GM12878 (cell line): ENCODE data around the gene SQSTM1. TPM values are rescaled to one million over a fixed set of nuclear protein-coding genes. Genes with fewer than 3 reads are reported as not detected.

Experiments
- ATAC-seq: fragments of 200-7000 bp; cut with Tn5 transposase; 3 replicates; pipeline ENCODE4 v1.9.1; 2020; ENCODE audit warnings: mild to moderate bottlenecking, moderate library complexity
- BruUV-seq: library from RNA; stranded (reverse); fragments of 400-500 nt; replicated peaks from 2 replicates; lab custom pipeline; 2021; lab: Mats Ljungman, UMichigan
- CTCF ChIA-PET: fragments of 300-600 bp; sonication (Branson Sonifier 250); formaldehyde crosslinking; extraction: SDS; loops from one replicate; lab custom pipeline; 2021; ENCODE audit warnings: inconsistent platforms; lab: Yijun Ruan, JAX
- POLR2A ChIA-PET: fragments of 350-600 bp; formaldehyde crosslinking; extraction: SDS; loops from one replicate; lab custom pipeline; 2021; ENCODE audit warnings: inconsistent platforms; lab: Charles Lee
- RAD21 ChIA-PET: fragments of 300-600 bp; sonication (Branson Sonifier 250); formaldehyde crosslinking; loops from one replicate; lab custom pipeline; 2023; ENCODE audit warnings: antibody characterized with exemption; ENCODE audit not compliant: unreplicated experiment; lab: Charles Lee
- SMC1A ChIA-PET: fragments of 300-600 bp; sonication (Branson Sonifier 250); formaldehyde crosslinking; loops from one replicate; lab custom pipeline; 2023; ENCODE audit not compliant: unreplicated experiment, uncharacterized antibody; lab: Charles Lee
- DNase-seq: peaks from one replicate; pipeline ENCODE4 v3.0.0-alpha.2; 2011; ENCODE audit warnings: low read depth, low spot score
- FAIRE-seq: peaks from 3 replicates; lab custom pipeline; 2011; peaks lifted over from hg19 to GRCh38; lab: Jason Lieb, UNC
- H2AFZ ChIP-seq: 2 replicates; pipeline ENCODE4 v1.6.0; 2011; ENCODE audit warnings: low read depth, low read length, control low read depth; ENCODE audit not compliant: control insufficient read depth
- H3K27ac ChIP-seq: 2 replicates; pipeline ENCODE4 v1.5.1; 2011; ENCODE audit warnings: control low read depth; ENCODE audit not compliant: control insufficient read depth, insufficient read depth
- H3K27me3 ChIP-seq, 2 experiments: replicated peaks in 1 of 2; 2 replicates each; pipeline versions ENCODE4 v1.6.0 to v1.6.1; 2011; ENCODE audit warnings: low read length in 1 of 2; ENCODE audit not compliant: control insufficient read depth in 2 of 2, insufficient read depth in 2 of 2
- H3K36me3 ChIP-seq, 2 experiments: 2 replicates each; pipeline ENCODE4 v1.5.1; 2011; ENCODE audit warnings: low read length in 1 of 2; ENCODE audit not compliant: control insufficient read depth in 2 of 2, insufficient read depth in 2 of 2
- H3K4me1 ChIP-seq: 2 replicates; pipeline ENCODE4 v1.6.1; 2011; ENCODE audit warnings: mild to moderate bottlenecking, low read length, moderate library complexity, mixed read lengths; ENCODE audit not compliant: control insufficient read depth, insufficient read depth
- H3K4me2 ChIP-seq: 2 replicates; pipeline ENCODE4 v1.6.0; 2011; ENCODE audit warnings: control low read depth; ENCODE audit not compliant: control insufficient read depth, insufficient read depth
- H3K4me3 ChIP-seq: fragments of 200-600 bp; sonication (generic); 2 replicates; pipeline ENCODE4 v1.5.1; 2016
- H3K79me2 ChIP-seq: 2 replicates; pipeline ENCODE4 v1.6.0; 2011; ENCODE audit warnings: low read length; ENCODE audit not compliant: control insufficient read depth, insufficient read depth
- H3K9ac ChIP-seq: 2 replicates; pipeline ENCODE4 v1.8.0; 2011; ENCODE audit warnings: low read length, control low read depth, mixed read lengths; ENCODE audit not compliant: control insufficient read depth, insufficient read depth
- H3K9me3 ChIP-seq: replicated peaks from 3 replicates; pipeline ENCODE4 v1.5.1; 2011; ENCODE audit warnings: mild to moderate bottlenecking, low read length; ENCODE audit not compliant: control insufficient read depth, insufficient read depth
- H4K20me1 ChIP-seq: 2 replicates; pipeline ENCODE4 v1.6.0; 2011; ENCODE audit not compliant: control insufficient read depth, insufficient read depth
- BCL11A ChIP-seq: IDR thresholded peaks from 2 replicates; pipeline ENCODE4 v1.6.1; 2011; ENCODE audit warnings: low read depth, low read length
- CBX3 ChIP-seq: fragments of 200-600 bp; sonication (generic); IDR thresholded peaks from 2 replicates; pipeline ENCODE4 v1.6.1; 2016; ENCODE audit warnings: low read depth, borderline replicate concordance
- GABPA ChIP-seq: IDR thresholded peaks from 2 replicates; pipeline ENCODE4 v1.6.1; 2014; ENCODE audit warnings: antibody characterized with exemption, low read depth, mild to moderate bottlenecking, inconsistent platforms
- LARP7 ChIP-seq: fragments of 450-650 bp; IDR thresholded peaks from 2 replicates; pipeline ENCODE4 v1.6.1; 2017; ENCODE audit warnings: mild to moderate bottlenecking
- MEF2B ChIP-seq: fragments of 450-650 bp; IDR thresholded peaks from 2 replicates; pipeline ENCODE4 v1.6.1; 2018; ENCODE audit warnings: mild to moderate bottlenecking, moderate library complexity; ENCODE audit not compliant: partially characterized antibody, poor library complexity, severe bottlenecking
- MXI1 ChIP-seq: fragments of 150-350 bp; IDR thresholded peaks from 2 replicates; pipeline ENCODE4 v1.6.1; 2011; ENCODE audit warnings: low read depth, mild to moderate bottlenecking, inconsistent platforms, low read length, improper control_type of control experiment
- NR2F1 ChIP-seq: fragments of 450-650 bp; conservative IDR thresholded peaks from 2 replicates; pipeline ENCODE4 v1.6.1; 2017; ENCODE audit warnings: mild to moderate bottlenecking
- SUPT20H ChIP-seq: IDR thresholded peaks from 2 replicates; pipeline ENCODE4 v1.6.1; 2011; ENCODE audit warnings: low read depth, mild to moderate bottlenecking, low read length, moderate library complexity, borderline replicate concordance; ENCODE audit not compliant: control insufficient read depth
- WGBS: methylation state at CpG from one replicate; pipeline ENCODE4 v1.1.6; 2016; ENCODE audit warnings: low lambda C conversion rate; ENCODE audit not compliant: insufficient replicate concordance, insufficient coverage; ENCODE audit errors: missing lambda C conversion rate; 5-methylcytosine and 5-hydroxymethylcytosine counted together
- in situ Hi-C: fragments of 300-500 bp; cut with MboI; formaldehyde crosslinking; loops from 9 replicates; pipeline ENCODE4 v1.14.3; 2018; ENCODE audit warnings: mixed read lengths
- intact Hi-C: fragments of 100-400 bp; cut with micrococcal nuclease; formaldehyde crosslinking; loops from one replicate; pipeline ENCODE4 v1.14.2; 2022; ENCODE audit not compliant: unreplicated experiment
- polyA plus RNA-seq, 11 experiments: library from polyadenylated mRNA; depleted of rRNA in 4 of 11; unstranded in 6 of 11; stranded (reverse) in 5 of 11; fragments of >200 nt; fragmentation: Nextera tagmentation in 4 of 11; fragmentation: Illumina TruSeq in 1 of 11; extraction: Ambion mirVana in 4 of 11; extraction: Trizol in 1 of 11; gene quantifications; 1 replicate in 1 of 11; 2 replicates in 10 of 11; pipeline versions ENCODE4 v1.2.1 to v1.2.3, GENCODE V29; 2011 to 2016; ENCODE audit warnings: inconsistent platforms in 2 of 11, missing spikeins in 2 of 11, low read depth in 1 of 11
- total RNA-seq, 4 experiments: library from RNA; depleted of rRNA in 3 of 4; stranded (reverse); fragments of >200 nt in 3 of 4; fragmentation: Illumina TruSeq in 1 of 4; extraction: Trizol in 1 of 4; gene quantifications; 2 replicates each; pipeline versions ENCODE4 v1.2.1 to v1.2.3, GENCODE V29; 2013 to 2021
- TF ChIP-seq, protein P1 (sequence below): fragments of 150-350 bp; IDR thresholded peaks from 2 replicates; pipeline ENCODE4 v1.6.1; 2016; ENCODE audit warnings: low read depth, low read length
- TF ChIP-seq, protein P2 (sequence below): fragments of 450-650 bp; IDR thresholded peaks from 2 replicates; pipeline ENCODE4 v1.6.1; 2017; ENCODE audit warnings: mild to moderate bottlenecking, moderate library complexity
- TF ChIP-seq, protein P3 (sequence below): IDR thresholded peaks from 2 replicates; pipeline ENCODE4 v1.6.1; 2011; ENCODE audit warnings: low read depth, mild to moderate bottlenecking, low read length, moderate library complexity, borderline replicate concordance; ENCODE audit errors: extremely low read depth
- TF ChIP-seq, protein P4 (sequence below): IDR thresholded peaks from 2 replicates; pipeline ENCODE4 v1.6.1; 2011; ENCODE audit warnings: mild to moderate bottlenecking, low read depth, low read length, moderate library complexity; ENCODE audit not compliant: insufficient replicate concordance

Gene SQSTM1
- total and polyA plus RNA-seq, 10 of the 15 experiments (the other 5 are each of a cell fraction or from before 2014, with no cell fraction given), result 6.3 to 138 (median 62.1) TPM

DNA sequence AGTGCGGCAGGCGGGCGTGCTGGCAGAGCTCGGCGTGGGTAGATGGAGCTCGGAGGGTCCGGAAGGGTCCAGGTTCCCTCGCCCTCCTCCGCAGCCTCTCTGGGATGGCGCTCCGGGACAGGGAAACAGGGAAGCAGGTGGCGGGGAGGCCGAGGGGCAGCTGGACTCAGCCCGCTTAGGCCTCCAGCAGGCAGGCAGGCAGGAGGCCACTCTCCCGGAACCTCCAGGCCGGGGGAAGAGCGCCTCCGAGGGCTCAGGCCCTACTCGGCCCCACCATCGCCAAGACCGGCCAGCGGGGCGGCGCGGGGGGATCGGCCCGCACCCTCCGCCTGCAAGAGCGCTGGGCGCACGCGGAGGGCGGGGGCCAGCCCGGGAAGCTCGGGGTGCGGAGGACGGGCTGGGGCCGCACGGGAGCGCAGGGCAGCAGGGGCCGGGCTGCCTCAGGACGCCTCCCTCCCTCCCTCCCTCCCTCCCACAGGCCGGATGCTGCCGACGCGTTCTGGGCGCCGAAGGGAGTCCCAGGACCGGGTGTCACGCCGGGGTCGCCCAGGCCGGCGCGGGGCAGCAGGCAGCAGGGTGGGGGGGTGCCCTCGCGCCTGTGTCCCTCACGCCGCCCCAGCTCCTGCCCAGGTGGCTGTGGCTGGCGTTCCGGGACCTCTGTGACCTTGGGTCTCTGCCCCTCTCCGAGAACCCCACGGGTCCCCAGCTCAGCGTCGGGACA is 15.0 kb upstream of the SQSTM1 start:
- POLR2A ChIA-PET, result interaction anchor here (0.6 to 1.4 kb wide), 6 partner anchors 12 to 470 kb away, joined by 3 to 9 read pairs (median 3); partner anchors contain the start of genes HNRNPH1 and LTC4S
- 29% methylated on average over 35 of the region's 65 CpGs for WGBS
- intact Hi-C loops, result loop anchor here (2.0 to 5.0 kb wide), 2 partner anchors 53 to 102 kb away; partner anchors contain the start of genes MRNIP and TBC1D9B
- TF ChIP-seq SUPT20H (no peak), NR2F1 (peak; percentile 72; the same call in 1 of the 2 replicates), BCL11A (no peak), MXI1 (no peak), LARP7 (peak; percentile 74), CBX3 (no peak), MEF2B (no peak), GABPA (no peak)
- TF ChIP-seq, protein P1, sequence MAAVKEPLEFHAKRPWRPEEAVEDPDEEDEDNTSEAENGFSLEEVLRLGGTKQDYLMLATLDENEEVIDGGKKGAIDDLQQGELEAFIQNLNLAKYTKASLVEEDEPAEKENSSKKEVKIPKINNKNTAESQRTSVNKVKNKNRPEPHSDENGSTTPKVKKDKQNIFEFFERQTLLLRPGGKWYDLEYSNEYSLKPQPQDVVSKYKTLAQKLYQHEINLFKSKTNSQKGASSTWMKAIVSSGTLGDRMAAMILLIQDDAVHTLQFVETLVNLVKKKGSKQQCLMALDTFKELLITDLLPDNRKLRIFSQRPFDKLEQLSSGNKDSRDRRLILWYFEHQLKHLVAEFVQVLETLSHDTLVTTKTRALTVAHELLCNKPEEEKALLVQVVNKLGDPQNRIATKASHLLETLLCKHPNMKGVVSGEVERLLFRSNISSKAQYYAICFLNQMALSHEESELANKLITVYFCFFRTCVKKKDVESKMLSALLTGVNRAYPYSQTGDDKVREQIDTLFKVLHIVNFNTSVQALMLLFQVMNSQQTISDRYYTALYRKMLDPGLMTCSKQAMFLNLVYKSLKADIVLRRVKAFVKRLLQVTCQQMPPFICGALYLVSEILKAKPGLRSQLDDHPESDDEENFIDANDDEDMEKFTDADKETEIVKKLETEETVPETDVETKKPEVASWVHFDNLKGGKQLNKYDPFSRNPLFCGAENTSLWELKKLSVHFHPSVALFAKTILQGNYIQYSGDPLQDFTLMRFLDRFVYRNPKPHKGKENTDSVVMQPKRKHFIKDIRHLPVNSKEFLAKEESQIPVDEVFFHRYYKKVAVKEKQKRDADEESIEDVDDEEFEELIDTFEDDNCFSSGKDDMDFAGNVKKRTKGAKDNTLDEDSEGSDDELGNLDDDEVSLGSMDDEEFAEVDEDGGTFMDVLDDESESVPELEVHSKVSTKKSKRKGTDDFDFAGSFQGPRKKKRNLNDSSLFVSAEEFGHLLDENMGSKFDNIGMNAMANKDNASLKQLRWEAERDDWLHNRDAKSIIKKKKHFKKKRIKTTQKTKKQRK, result no peak
- TF ChIP-seq, protein P2, sequence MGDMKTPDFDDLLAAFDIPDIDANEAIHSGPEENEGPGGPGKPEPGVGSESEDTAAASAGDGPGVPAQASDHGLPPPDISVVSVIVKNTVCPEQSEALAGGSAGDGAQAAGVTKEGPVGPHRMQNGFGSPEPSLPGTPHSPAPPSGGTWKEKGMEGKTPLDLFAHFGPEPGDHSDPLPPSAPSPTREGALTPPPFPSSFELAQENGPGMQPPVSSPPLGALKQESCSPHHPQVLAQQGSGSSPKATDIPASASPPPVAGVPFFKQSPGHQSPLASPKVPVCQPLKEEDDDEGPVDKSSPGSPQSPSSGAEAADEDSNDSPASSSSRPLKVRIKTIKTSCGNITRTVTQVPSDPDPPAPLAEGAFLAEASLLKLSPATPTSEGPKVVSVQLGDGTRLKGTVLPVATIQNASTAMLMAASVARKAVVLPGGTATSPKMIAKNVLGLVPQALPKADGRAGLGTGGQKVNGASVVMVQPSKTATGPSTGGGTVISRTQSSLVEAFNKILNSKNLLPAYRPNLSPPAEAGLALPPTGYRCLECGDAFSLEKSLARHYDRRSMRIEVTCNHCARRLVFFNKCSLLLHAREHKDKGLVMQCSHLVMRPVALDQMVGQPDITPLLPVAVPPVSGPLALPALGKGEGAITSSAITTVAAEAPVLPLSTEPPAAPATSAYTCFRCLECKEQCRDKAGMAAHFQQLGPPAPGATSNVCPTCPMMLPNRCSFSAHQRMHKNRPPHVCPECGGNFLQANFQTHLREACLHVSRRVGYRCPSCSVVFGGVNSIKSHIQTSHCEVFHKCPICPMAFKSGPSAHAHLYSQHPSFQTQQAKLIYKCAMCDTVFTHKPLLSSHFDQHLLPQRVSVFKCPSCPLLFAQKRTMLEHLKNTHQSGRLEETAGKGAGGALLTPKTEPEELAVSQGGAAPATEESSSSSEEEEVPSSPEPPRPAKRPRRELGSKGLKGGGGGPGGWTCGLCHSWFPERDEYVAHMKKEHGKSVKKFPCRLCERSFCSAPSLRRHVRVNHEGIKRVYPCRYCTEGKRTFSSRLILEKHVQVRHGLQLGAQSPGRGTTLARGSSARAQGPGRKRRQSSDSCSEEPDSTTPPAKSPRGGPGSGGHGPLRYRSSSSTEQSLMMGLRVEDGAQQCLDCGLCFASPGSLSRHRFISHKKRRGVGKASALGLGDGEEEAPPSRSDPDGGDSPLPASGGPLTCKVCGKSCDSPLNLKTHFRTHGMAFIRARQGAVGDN, result peak; percentile 50; the same call in 1 of the 2 replicates
- TF ChIP-seq, protein P3, sequence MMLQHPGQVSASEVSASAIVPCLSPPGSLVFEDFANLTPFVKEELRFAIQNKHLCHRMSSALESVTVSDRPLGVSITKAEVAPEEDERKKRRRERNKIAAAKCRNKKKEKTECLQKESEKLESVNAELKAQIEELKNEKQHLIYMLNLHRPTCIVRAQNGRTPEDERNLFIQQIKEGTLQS, result no peak
- TF ChIP-seq, protein P4, sequence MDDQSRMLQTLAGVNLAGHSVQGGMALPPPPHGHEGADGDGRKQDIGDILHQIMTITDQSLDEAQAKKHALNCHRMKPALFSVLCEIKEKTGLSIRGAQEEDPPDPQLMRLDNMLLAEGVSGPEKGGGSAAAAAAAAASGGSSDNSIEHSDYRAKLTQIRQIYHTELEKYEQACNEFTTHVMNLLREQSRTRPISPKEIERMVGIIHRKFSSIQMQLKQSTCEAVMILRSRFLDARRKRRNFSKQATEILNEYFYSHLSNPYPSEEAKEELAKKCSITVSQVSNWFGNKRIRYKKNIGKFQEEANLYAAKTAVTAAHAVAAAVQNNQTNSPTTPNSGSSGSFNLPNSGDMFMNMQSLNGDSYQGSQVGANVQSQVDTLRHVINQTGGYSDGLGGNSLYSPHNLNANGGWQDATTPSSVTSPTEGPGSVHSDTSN, result no peak

More for the DNA sequence above, 15.0 kb upstream of the SQSTM1 start:
- Histone ChIP-seq H3K4me3 (peak overlapping the region; percentile 80), H3K9me3 (no peaks in the 10 kb centered on the region), H3K27me3 (no peaks in the 10 kb centered on the region), H3K4me2 (peak overlapping the region; percentile 83), H3K27ac (peak overlapping the region; percentile 78), H3K4me1 (peaks cover 16% of the 10 kb centered on the region), H2AFZ (peak overlapping the region; percentile 58), H4K20me1 (no peaks in the 10 kb centered on the region), H3K36me3 (no peaks in the 10 kb centered on the region; a peak in 1 of 4 replicates), H3K9ac (peak overlapping the region; percentile 77), H3K79me2 (peaks cover 31% of the 10 kb centered on the region)
- no peak for DNase-seq
- no TSS peak for BruUV-seq
- SMC1A ChIA-PET, result no interaction called here
- in situ Hi-C loops, result loop anchor here (25.0 kb wide), 1 partner anchor 1007 kb away; the partner anchor contains the start of gene MGAT1
- no peak for FAIRE-seq
- RAD21 ChIA-PET, result interaction anchor here (0.5 to 1.7 kb wide), 6 partner anchors 15 to 101 kb away, joined by 3 to 6 read pairs (median 4); partner anchors contain the start of genes MRNIP and SQSTM1
- CTCF ChIA-PET, result interaction anchor here (0.9 to 1.5 kb wide), 3 partner anchors 8 to 101 kb away, joined by 3 to 6 read pairs (median 4); partner anchors contain the start of gene SQSTM1
- peak; percentile 46 for ATAC-seq
